ENCODE data around the gene EXO5. TPM values are rescaled to one million over a fixed set of nuclear protein-coding genes. Genes with fewer than 3 reads are reported as not detected.

Gene EXO5, protein sequence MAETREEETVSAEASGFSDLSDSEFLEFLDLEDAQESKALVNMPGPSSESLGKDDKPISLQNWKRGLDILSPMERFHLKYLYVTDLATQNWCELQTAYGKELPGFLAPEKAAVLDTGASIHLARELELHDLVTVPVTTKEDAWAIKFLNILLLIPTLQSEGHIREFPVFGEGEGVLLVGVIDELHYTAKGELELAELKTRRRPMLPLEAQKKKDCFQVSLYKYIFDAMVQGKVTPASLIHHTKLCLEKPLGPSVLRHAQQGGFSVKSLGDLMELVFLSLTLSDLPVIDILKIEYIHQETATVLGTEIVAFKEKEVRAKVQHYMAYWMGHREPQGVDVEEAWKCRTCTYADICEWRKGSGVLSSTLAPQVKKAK
- 2.5 TPM for polyA plus RNA-seq (2012; ENCODE audit: insufficient read depth, insufficient read length, low read depth)

DNA sequence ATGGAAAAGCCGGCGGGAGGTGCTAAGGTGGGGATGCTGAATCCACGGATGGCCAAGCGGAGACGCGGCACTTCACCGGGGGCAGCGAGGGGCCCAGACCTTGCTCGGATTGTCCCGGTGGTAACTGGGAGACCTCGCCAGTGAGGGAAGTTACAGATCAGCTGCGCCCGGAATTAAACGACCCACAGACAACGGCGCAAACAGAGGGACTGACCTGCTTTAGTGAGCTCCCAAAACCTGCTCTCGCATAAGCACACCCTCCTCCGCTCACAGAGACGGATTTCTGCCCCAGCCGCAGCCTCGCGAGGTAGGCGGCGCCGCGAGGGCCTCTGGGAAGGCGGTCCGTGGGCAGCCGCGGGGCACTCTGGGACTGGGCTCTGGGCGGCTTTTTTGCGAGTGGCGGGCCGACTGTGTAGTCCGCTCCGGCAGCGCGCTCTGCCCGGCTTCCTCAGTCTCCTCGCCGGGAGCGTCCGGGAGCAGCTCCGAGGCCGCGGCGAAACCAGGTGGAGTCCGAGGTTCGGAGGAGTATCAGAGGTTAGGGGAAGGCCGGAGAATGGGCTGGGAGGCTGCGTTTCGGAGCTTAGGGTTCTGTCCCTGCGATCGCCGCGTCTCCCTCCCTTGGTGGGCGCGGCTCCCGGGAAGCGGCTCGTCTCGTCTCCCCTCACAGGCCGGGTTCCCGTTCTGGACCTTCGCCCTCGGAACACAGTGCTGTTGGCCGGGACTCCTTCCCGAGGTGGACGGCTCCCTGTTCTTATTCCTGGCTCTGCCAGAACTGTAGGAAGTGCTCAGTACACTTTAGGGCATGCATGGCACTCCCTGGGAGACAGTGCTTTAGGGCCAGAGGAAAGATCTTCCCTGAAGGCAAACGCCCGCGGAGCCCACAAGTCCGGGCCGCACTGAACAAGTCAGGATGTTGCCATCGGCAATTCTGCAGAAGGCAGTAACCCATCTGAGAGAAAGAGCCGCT is at the start of gene EXO5:
EXO5 (plus strand) TSS at position 393 of the 967 bp plus-strand sequence. CDS start 5,778 bp downstream, outside the sequence.
- TF ChIP-seq, protein P1, sequence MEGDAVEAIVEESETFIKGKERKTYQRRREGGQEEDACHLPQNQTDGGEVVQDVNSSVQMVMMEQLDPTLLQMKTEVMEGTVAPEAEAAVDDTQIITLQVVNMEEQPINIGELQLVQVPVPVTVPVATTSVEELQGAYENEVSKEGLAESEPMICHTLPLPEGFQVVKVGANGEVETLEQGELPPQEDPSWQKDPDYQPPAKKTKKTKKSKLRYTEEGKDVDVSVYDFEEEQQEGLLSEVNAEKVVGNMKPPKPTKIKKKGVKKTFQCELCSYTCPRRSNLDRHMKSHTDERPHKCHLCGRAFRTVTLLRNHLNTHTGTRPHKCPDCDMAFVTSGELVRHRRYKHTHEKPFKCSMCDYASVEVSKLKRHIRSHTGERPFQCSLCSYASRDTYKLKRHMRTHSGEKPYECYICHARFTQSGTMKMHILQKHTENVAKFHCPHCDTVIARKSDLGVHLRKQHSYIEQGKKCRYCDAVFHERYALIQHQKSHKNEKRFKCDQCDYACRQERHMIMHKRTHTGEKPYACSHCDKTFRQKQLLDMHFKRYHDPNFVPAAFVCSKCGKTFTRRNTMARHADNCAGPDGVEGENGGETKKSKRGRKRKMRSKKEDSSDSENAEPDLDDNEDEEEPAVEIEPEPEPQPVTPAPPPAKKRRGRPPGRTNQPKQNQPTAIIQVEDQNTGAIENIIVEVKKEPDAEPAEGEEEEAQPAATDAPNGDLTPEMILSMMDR (IDR thresholded peaks at IDR 0.05; ENCODE audit: low read depth, low read length): no peak

DNA sequence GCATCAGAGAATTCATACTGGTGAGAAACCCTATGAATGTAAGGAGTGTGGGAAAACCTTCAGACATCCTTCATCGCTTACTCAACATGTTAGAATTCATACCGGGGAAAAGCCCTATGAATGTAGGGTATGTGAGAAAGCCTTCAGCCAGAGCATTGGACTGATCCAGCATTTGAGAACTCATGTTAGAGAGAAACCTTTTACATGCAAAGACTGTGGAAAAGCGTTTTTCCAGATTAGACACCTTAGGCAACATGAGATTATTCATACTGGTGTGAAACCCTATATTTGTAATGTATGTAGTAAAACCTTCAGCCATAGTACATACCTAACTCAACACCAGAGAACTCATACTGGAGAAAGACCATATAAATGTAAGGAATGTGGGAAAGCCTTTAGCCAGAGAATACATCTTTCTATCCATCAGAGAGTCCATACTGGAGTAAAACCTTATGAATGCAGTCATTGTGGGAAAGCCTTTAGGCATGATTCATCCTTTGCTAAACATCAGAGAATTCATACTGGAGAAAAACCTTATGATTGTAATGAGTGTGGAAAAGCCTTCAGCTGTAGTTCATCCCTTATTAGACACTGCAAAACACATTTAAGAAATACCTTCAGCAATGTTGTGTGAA is 45.5 kb upstream of the EXO5 start:
- no peaks in the 10 kb centered on the region for H3K36me3 ChIP-seq
- TF ChIP-seq, protein P1 (IDR thresholded peaks at IDR 0.05; ENCODE audit: low read depth, low read length): no peak

More for the DNA sequence above, at the start of gene EXO5:
- DNase-seq: peak; percentile 76
- Histone ChIP-seq H3K27me3 (no peaks in the 10 kb centered on the region), H3K9me3 (no peaks in the 10 kb centered on the region), H3K36me3 (no peaks in the 10 kb centered on the region), H3K4me1 (no peaks in the 10 kb centered on the region), H3K4me3 (ENCODE audit: low read depth, low read length) (peak within 1 kb of the TSS; percentile 77)

GRCh38 chr1:40469327-40469726 is 39.2 kb upstream of the EXO5 start:
- DNase-seq: no peak
- H3K9me3 ChIP-seq: no peaks in the 10 kb centered on the region
- no peaks in the 10 kb centered on the region for H3K4me1 ChIP-seq
- no peak overlapping the region for H3K4me3 ChIP-seq (ENCODE audit: low read depth, low read length)
- no peaks in the 10 kb centered on the region for H3K27me3 ChIP-seq
- no peaks in the 10 kb centered on the region for H3K36me3 ChIP-seq
- TF ChIP-seq, protein P1 (IDR thresholded peaks at IDR 0.05; ENCODE audit: low read depth, low read length): no peak

More for the DNA sequence above, 45.5 kb upstream of the EXO5 start:
- Histone ChIP-seq H3K4me1 (no peaks in the 10 kb centered on the region), H3K27me3 (no peaks in the 10 kb centered on the region), H3K4me3 (ENCODE audit: low read depth, low read length) (no peak overlapping the region), H3K9me3 (no peaks in the 10 kb centered on the region)
- DNase-seq: no peak

GRCh38 chr1:40475268-40475667 is 33.3 kb upstream of the EXO5 start:
- TF ChIP-seq, protein P1 (IDR thresholded peaks at IDR 0.05; ENCODE audit: low read depth, low read length): no peak
- DNase-seq: no peak

DNA sequence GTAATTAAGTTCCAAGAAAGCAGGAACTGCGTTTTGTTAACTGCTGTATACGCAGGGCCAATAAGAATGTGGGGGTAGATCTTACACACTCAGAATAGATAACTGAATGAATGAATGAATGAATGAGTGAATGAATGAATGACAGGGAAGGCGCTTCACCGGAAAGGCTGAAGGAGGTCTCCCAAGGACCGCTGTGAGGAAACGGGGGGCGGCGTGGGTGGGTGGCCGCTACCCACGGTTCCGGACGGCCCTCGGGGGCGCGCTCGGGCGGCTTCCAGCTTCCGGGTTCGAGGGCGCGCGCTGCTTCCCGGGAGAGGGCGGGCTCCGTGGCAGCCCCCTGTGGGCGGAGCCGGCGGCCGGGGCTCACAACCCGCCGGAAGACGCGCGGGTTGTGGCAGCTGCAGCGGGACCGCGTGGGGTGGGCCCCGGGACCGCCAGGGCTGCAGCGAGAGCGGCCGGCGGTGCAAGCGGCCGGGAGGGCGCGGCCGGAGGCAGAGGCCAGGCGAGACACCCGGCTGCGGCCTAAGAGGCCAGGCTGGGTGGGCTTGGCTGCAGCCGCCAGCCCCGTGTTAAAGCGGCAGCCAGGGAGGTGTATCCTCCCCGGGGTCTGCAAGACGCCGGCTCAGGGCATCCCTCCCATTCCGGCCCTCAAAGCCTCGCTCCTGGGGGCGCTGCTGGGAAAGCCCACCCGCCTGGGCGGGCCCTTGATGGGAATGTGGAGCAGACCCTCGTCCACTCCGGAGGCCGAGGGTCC is 31.5 kb upstream of the EXO5 start, which contains the start of gene ZFP69:
ZFP69 (plus strand) TSS at position 367 of the 754 bp plus-strand sequence. CDS start 2,072 bp downstream, outside the sequence.
- H3K9me3 ChIP-seq: no peaks in the 10 kb centered on the region
- no peaks in the 10 kb centered on the region for H3K36me3 ChIP-seq
- no peaks in the 10 kb centered on the region for H3K27me3 ChIP-seq
- H3K4me3 ChIP-seq (ENCODE audit: low read depth, low read length): peak within 1 kb of the TSS; percentile 72
- no peaks in the 10 kb centered on the region for H3K4me1 ChIP-seq
- TF ChIP-seq, protein P1 (IDR thresholded peaks at IDR 0.05; ENCODE audit: low read depth, low read length): no peak
- peak; percentile 77 for DNase-seq

More at GRCh38 chr1:40475268-40475667, 33.3 kb upstream of the EXO5 start:
- no peaks in the 10 kb centered on the region for H3K27me3 ChIP-seq
- no peaks in the 10 kb centered on the region for H3K9me3 ChIP-seq
- no peak overlapping the region for H3K4me3 ChIP-seq (ENCODE audit: low read depth, low read length)
- H3K36me3 ChIP-seq: no peaks in the 10 kb centered on the region
- no peaks in the 10 kb centered on the region for H3K4me1 ChIP-seq
